SH-SY5Y (cell line): Measurements from ENCODE around the gene LMNTD1.

Experiments used
- GATA2 ChIP-seq: IDR thresholded peaks from 2 replicates; pipeline ENCODE4 v1.6.1; 2011; ENCODE audit warnings: mild to moderate bottlenecking, low read depth, low read length
- GATA3 ChIP-seq: IDR thresholded peaks from 2 replicates; pipeline ENCODE4 v1.6.1; 2011; ENCODE audit warnings: low read depth, mild to moderate bottlenecking, low read length, moderate library complexity

DNA sequence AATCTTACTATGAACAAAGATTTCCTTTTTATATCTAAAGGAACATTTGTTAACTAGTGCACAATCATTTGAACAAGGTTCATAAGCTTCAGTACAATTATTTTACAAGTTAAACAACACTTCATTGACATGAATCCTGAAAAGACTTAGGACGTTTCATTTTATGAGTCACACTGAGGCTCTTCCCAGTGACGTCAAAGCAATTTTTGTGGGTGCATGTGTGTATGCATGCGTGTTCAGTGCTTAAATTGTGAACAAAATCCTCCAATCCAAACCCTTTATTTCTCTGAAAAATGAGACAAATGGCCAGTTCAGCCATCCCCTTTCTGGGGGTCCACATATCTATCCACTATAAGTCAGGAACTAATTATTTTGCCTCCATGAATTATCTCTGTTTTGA lies 2.9 kb downstream of the LMNTD1 start:
- TF ChIP-seq GATA3 (no peak), GATA2 (no peak)
